HCT116 (cell line): ENCODE measurements around the gene RNF130.

Experiments
- CTCF ChIP-seq, 3 experiments: fragments of 200-600 bp in 1 of 3; sonication (generic) in 1 of 3; IDR thresholded peaks in 2 of 3; conservative IDR thresholded peaks in 1 of 3; 2 replicates each; pipeline ENCODE4 v1.5.1; 2012 to 2017; ENCODE audit warnings: low read depth in 2 of 3, low read length in 2 of 3, antibody characterized with exemption in 1 of 3, borderline replicate concordance in 1 of 3, control low read depth in 1 of 3, mild to moderate bottlenecking in 1 of 3, mixed read lengths in 1 of 3, mixed run types in 1 of 3, moderate library complexity in 1 of 3; ENCODE audit not compliant: insufficient read depth in 1 of 3
- ELF1 ChIP-seq: IDR thresholded peaks from 2 replicates; pipeline ENCODE4 v1.6.1; 2012; ENCODE audit warnings: low read depth, borderline replicate concordance
- EZH2 ChIP-seq: fragments of 200-600 bp; sonication (generic); IDR thresholded peaks from 2 replicates; pipeline ENCODE4 v1.6.1; 2017; ENCODE audit warnings: antibody characterized with exemption, mixed run types
- EZH2phosphoT487 ChIP-seq: fragments of 200-600 bp; IDR thresholded peaks from 2 replicates; pipeline ENCODE4 v1.6.1; 2018; ENCODE audit warnings: antibody characterized with exemption, borderline replicate concordance
- POLR2A ChIP-seq: IDR thresholded peaks from 2 replicates; pipeline ENCODE4 v1.7.0; 2011; ENCODE audit warnings: borderline replicate concordance; ENCODE audit not compliant: insufficient read depth, insufficient read length; ENCODE audit errors: extremely low read depth
- POLR2AphosphoS5 ChIP-seq: IDR thresholded peaks from 2 replicates; pipeline ENCODE4 v1.6.1; 2011; ENCODE audit warnings: mild to moderate bottlenecking, low read depth, low read length, moderate library complexity
- ZNF274 ChIP-seq: fragments of 200-500 bp; sonication (Bioruptor generic); IDR thresholded peaks from 2 replicates; pipeline ENCODE4 v1.6.1; 2014; ENCODE audit warnings: mild to moderate bottlenecking, low read depth, low read length, inconsistent platforms

GRCh38 chr5:180021900-180022299 is 49.7 kb downstream of the RNF130 start:
- 0 out of 6 replicates have a peak, but pooled peaks of 1 of the 3 experiments have one; percentile 11 for TF ChIP-seq CTCF (IDR thresholded peaks at IDR 0.05 in 2 of 3, conservative IDR thresholded peaks at IDR 0.05 in 1 of 3; ENCODE audit: borderline replicate concordance in 1 of 3, insufficient read depth in 1 of 3, low read depth in 2 of 3, low read length in 2 of 3)
- TF ChIP-seq POLR2A = no peak
- no peak for TF ChIP-seq ZNF274
- TF ChIP-seq EZH2 = no peak
- TF ChIP-seq EZH2phosphoT487 = no peak
- no peak for TF ChIP-seq POLR2AphosphoS5
- no peak for TF ChIP-seq ELF1
